Myometrial cell (primary cell): ENCODE results near the gene DRAM1. TPM values are rescaled to one million over a fixed set of nuclear protein-coding genes. Genes with fewer than 3 reads are reported as not detected.

Experiments used
- total RNA-seq: library from RNA; depleted of rRNA; stranded (reverse); fragments of >200 nt; gene quantifications from 2 replicates; pipeline ENCODE4 v1.2.3, GENCODE V29; 2015

The DRAM1 gene, protein sequence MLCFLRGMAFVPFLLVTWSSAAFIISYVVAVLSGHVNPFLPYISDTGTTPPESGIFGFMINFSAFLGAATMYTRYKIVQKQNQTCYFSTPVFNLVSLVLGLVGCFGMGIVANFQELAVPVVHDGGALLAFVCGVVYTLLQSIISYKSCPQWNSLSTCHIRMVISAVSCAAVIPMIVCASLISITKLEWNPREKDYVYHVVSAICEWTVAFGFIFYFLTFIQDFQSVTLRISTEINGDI
- total RNA-seq = 43.2 and 60.3 TPM in 2 replicates

DNA sequence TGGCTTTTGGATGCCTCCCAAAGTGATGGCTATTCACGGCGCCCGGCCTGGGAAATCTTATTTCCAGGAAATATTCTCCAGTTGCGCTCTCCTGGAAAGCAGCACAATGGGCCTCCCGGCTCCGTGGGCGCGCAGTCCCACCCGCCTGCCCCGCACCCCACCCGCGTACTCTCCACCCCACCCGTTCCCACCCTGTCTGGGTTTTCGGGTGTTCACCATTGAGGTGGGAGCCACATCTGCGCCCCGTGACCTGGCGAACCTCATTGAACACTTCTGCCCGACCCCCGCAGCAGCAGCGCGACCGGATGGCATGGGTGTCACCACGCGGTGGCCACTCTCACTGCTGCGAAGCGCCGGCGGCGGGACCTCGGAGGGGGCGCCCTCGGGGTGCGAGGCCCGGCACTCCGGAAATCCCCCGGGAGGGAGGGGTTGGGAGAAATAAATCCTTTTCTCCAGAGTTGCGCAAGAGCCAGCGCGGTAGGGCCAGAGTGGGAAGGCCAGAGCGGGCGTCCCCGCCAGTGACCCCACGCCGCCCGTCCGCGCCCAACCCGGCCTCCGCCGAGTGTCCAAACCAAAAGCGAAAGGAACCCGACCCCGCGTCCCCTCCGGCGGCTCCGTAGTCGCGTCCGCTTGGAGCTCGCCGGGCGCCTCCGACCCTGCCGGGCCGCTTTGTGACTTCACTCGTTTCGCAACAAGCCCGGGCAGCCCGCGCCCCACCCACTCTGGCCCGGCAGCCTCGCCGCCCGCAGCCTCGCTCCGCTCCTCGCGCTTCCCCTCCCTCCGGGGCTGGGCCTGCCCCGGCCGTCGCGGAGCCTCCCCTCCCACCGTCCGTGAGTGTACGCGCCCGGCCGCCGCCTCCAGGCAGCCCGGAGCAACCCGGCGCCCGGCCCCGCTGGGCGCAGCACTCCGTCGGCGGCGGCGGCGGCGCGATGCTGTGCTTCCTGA lies at the start of gene DRAM1:
Gene DRAM1, plus strand, starts transcription at position 720 of the 945 bp plus-strand sequence. Its CDS starts 210 bp downstream, at position 930.

DNA sequence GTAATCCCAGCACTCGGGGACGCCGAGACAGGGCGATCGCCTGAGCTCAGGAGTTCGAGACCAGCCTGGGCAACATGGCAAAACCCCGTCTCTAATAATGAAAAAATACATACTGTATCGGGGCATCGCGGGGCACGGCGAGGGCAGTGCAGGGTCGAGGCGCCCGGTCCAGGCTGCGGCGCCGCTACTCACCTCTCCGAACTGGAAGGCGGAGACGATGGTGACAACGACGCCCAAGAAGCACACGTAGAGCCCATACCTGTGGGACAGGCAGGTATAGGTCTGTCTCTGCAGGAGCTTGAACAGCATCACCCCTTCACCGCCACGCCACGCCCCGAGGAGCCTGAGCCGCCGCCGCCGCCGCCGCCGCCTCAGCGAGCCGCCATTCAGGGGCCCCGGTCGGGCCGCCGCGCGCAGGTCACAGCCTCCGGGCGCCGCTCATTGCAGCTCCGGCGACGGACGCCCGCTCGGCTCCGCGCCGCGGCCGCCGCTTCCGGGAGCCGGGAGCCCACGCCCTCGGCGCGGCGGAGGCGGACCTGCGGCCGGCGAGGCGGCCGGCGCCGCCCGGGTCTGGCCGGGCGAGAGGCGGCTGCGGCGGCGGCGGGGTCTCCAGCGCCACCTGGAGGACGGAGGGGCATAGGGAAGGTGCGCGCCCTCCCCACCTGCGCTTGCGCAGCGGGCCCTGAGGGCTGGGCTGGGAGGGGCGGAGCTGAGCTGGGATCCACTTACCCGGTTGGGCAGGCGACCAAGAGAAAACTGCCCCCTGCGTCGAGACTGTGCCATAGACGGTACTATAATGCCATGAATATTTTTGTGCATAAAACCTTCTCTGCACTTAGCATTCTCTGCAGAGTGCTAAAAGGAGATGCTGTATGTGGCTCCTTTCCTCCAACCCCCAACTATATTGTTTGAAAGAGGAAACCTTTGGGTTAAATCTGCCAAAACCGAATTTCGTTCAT lies 46.7 kb upstream of the DRAM1 start, which contains the start of gene GNPTAB:
Gene GNPTAB, minus strand, starts transcription at position 593 of the 959 bp plus-strand sequence. Its CDS starts 284 bp downstream, at position 309.

Other genes starting within 250 kb of the DRAM1 start
- gene CHPT1, start 179.9 kb upstream of the DRAM1 start, total RNA-seq = 35.2 and 45.5 TPM in 2 replicates
- gene SYCP3, start 138.1 kb upstream of the DRAM1 start, total RNA-seq = 0.18 TPM in 1 of 2 replicates, not detected in the other
- gene GNPTAB, start 46.6 kb upstream of the DRAM1 start, total RNA-seq = 19.6 and 23.6 TPM in 2 replicates
- gene WASHC3, start 184.4 kb downstream of the DRAM1 start, total RNA-seq = 57.1 and 78.7 TPM in 2 replicates
- 70.3 and 78.2 TPM in 2 replicates for gene NUP37, start 242.5 kb downstream of the DRAM1 start, total RNA-seq
- 8.9 and 15.1 TPM in 2 replicates for gene PARPBP, start 242.6 kb downstream of the DRAM1 start, total RNA-seq